GM18499 (cell line): ENCODE measurements around the gene ZBTB4.

ENCODE experiments used
- ATAC-seq: cut with Tn5 transposase; IDR thresholded peaks from one replicate; pipeline ENCODE4 v1.9.1; 2021; ENCODE audit warnings: moderate number of reproducible peaks; ENCODE audit not compliant: insufficient read depth, unreplicated experiment

ZBTB4 gene

GRCh38 chr17:7426203-7426863 is 53.1 kb downstream of the ZBTB4 start:
- ATAC-seq = no peak

DNA sequence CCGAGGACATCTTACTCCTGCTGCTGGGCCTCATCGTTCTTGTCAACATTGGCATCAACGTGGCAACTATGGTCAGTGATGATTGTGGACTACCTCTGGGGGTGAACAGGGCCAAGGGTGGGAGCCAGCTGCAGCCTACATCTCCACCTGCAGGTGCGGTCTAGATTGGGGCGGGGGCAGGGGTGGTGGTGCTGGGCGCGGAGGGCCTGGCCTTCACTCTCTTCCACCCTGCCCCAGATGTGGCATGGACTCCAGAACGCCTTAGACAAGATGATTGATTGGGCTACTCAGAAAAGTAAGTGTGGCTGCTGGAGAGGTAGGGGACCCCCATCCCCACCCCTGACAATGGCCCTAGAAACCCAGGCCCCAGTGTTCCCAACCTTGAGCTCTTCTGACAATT is 53.7 kb downstream of the ZBTB4 start:
- ATAC-seq = no peak

DNA sequence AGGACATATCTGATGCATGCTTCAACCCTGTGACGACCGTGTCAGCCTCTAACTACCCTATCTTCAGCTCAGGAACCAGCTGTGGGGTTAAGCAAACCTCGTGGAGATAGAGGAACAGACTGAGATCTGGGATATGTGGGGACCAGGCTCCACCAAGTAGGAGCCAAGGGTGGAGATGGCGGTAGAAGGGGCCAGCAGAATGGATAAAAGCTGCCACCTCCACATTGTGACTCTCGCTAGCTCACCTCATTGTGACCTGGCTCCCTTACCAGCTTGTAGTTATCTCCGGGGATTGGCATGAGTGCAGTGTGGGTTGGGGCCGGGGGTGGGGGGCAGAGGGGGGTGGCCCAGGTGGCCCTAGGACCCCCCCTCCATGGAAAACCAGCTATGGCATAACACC is 54.1 kb downstream of the ZBTB4 start, which contains the start of gene SPEM2:
TSS of gene SPEM2 (plus strand) at position 301 of the 400 bp plus-strand sequence. CDS start at position 374, 73 bp downstream.
- no peak for ATAC-seq

GRCh38 chr17:7423679-7424078 is 55.8 kb downstream of the ZBTB4 start:
- no peak for ATAC-seq

- no peak for ATAC-seq
Observed at GRCh38 chr17:7421186-7421585, 58.2 kb downstream of the ZBTB4 start.

DNA sequence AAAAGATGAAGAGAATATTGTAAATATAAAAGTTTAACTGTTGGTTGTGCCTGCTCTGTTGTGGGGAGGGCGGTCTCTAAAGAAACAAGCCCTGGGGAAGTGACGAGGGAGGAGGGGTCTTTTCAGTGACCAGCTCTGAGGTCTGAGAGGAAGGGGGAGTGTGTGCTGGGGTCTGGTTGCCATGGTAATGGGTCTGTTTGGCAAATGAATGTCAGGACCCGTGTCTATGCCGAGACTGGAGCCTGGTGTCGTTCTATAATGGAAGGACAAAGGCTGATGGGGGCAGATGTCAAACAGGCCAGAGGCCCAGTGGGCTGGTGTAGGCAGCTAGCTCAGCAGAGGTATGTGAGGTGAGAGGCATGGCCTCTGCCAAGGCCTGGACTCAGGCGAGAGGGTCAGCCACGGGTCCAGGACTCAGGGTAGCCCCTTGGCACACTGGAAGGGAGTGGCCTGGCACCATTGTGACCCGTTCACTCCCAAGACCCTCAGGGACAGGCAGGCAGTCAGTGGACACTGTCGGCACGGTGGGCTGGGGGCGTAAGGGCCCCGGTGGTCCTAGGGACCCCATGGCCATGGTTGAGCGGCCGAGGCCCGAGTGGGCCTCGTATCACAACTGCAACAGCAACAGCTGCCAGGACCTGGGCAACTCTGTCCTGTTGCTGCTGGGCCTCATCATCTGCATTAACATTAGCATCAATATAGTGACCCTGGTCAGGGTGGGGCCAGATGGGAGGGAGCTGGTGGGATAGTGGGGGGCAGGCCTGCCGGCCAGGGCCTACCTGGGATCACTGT is 59.4 kb downstream of the ZBTB4 start, which contains the start of gene SPEM1:
TSS of gene SPEM1 (plus strand) at position 506 of the 792 bp plus-strand sequence. CDS start at position 567, 61 bp downstream.
- ATAC-seq = no peak

GRCh38 chr17:7418472-7419152 is 60.8 kb downstream of the ZBTB4 start:
- ATAC-seq = no peak

DNA sequence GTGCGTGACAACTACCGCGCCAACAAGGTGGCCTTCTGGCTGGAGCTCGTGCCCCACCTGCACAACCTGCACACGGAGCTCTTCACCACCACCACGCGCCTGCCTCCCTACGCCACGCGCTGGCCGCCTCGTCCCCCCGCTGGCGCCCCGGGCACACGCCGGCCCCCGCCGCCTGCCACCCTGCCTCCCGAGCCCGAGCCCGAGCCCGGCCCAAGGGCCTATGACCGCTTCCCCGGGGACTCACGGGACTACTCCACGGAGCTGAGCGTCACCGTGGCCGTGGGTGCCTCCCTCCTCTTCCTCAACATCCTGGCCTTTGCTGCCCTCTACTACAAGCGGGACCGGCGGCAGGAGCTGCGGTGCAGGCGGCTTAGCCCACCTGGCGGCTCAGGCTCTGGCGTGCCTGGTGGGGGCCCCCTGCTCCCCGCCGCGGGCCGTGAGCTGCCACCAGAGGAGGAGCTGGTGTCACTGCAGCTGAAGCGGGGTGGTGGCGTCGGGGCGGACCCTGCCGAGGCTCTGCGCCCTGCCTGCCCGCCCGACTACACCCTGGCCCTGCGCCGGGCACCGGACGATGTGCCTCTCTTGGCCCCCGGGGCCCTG is 62.3 kb downstream of the ZBTB4 start:
- ATAC-seq = no peak

GRCh38 chr17:7416323-7416722 is 63.1 kb downstream of the ZBTB4 start:
- ATAC-seq = no peak

- no peak for ATAC-seq
Observed at GRCh38 chr17:7415784-7416183, 63.6 kb downstream of the ZBTB4 start.

DNA sequence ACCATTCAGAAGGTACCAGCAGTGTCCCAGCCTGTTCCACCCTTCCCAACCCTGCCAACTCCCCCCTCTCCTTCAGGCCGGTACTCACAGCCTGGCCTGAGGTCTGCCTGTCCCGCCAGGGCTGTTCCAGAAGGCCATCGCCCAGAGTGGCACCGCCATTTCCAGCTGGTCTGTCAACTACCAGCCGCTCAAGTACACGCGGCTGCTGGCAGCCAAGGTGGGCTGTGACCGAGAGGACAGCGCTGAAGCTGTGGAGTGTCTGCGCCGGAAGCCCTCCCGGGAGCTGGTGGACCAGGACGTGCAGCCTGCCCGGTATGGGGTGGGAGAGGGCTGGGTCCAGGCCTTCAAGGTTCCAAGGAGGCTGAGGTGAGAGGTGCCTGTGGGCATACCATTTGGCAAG is 64.6 kb downstream of the ZBTB4 start:
- no peak for ATAC-seq

DNA sequence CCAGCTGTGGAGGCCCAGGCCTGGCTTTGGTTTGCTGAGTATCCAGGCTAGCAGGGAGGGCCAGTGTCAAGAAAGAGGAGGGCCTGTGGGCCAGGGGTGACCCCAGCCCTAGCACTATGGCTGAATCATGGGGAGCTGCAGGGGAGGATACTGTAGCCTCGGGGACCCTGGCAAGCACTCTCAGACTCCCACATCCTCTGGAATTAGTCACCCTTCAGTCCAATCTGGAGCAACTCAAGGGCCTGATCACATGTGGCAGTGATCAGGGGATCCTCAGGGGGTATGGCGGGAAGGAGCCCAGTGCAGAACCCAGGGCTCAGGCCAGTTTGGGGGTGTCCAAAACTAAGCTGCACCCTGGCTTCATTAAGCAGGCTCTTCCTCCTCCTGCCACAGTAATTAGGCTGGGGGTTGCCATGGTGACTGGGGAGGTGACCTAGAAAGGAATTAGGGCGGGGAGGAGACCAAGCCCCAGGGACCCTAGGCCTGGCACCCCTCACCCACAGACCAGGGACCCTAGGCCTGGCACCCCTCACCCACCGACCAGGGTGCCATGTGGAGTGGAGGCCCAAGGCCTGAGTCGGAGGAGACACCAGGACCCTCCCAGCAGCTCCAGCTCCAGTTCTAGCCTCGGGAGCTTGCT is 66.0 kb downstream of the ZBTB4 start:
- no peak for ATAC-seq

DNA sequence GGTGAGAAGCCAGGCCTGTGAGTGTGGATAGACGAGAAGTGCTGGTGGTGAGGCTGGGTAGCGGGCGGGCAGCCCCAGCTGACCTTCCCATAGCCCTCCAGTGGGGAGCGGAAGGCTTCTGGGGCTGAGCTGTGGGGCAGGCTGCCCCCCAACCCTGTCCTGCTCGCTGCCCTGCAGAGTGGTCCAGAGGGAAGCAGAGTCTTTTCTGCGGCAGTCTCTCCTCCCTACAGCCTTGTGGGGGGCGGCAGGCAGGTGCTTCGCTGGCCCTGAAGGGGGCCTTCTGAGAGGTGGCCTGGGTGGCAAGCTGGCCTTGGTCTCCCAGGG is 68.0 kb downstream of the ZBTB4 start:
- no peak for ATAC-seq

DNA sequence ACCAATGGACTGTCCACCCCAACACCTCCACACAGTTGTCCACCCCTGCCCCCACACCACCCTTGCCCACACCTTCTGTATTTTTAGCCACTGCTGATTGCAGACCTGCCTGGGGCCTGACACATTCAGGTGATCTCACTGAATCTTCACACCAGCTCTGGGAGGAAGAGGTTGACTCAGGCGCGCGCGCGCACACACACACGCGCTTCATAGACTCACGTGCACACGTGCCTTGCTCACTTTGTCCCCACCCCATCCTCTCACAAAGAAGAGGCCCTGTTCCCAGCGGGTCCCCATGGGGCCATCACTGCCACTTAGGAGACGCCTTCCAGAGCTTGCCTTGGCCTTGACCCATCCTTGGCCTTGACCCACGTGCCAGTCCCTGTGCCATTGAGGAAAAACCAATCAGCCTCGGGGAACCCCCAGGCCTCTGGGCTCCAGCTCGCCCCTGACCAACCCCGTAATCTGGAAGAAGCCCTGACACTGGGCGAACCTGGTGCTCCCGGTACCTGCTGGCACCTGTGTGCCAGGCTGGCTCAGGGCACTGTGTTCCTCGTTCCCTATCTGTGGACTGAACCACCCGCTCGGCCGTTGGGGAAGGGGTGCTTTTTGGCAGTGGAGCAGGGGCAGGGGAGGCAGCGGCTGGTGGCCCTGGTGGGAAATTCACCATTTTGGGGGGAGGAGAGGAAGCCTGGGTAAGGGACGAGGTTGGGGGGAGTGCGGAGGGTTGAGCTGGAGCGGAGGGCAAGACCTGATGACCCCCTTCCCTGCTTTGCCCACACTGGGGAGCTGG is 68.6 kb downstream of the ZBTB4 start:
- no peak for ATAC-seq

DNA sequence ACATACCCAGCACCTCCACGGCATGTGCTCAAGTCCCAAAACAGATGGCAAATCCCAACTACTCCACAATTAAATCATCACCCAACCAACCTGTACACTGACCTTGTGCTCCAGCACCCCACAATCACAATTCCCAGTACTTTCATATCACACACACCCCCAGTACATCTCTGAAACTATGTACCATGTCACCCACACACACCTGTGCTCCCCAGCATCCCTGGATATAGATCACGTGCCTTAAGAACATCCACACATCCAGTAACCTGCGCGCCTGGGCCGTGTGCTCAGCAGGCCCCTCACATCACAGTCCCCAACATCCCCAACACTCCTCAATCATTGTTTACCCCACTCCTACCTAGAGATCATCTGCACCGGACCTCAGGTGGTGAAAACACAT is 69.7 kb downstream of the ZBTB4 start:
- no peak for ATAC-seq
